IPS DF 6.9 (cell line): Measurements from ENCODE around the gene SLC46A2.

Source experiments
- DNase-seq: peaks from one replicate; pipeline ENCODE4 v3.0.0-alpha.2; 2013; ENCODE audit warnings: low read depth, low spot score
- H3K27ac ChIP-seq: one replicate; pipeline ENCODE4 v1.5.1; 2013; ENCODE audit warnings: low read length, control low read depth
- H3K27me3 ChIP-seq: 2 replicates; pipeline ENCODE4 v1.6.1; 2013; ENCODE audit warnings: mild to moderate bottlenecking, low read length; ENCODE audit not compliant: control insufficient read depth, insufficient read depth
- H3K36me3 ChIP-seq: 2 replicates; pipeline ENCODE4 v1.6.1; 2013; ENCODE audit warnings: low read length; ENCODE audit not compliant: control insufficient read depth, insufficient read depth
- H3K4me1 ChIP-seq: 2 replicates; pipeline ENCODE4 v1.6.1; 2013; ENCODE audit warnings: low read length; ENCODE audit not compliant: control insufficient read depth, insufficient read depth
- H3K4me3 ChIP-seq: 2 replicates; pipeline ENCODE4 v1.5.1; 2013; ENCODE audit warnings: mild to moderate bottlenecking, low read length
- H3K9me3 ChIP-seq: 2 replicates; pipeline ENCODE4 v1.6.1; 2013; ENCODE audit warnings: low read length, inconsistent platforms; ENCODE audit not compliant: control insufficient read depth, insufficient read depth
- WGBS: extraction: QIAGEN DNeasy Blood & Tissue Kit; methylation state at CpG from one replicate; pipeline ENCODE4 v1.1.7; 2013; ENCODE audit warnings: mixed read lengths, missing lambda C conversion rate; ENCODE audit not compliant: insufficient read length, insufficient coverage; 5-methylcytosine and 5-hydroxymethylcytosine counted together

The SLC46A2 gene

GRCh38 chr9:112860451-112860850 is 30.2 kb downstream of the SLC46A2 start:
- Histone ChIP-seq H3K4me3 (no peak overlapping the region), H3K27me3 (no peaks in the 10 kb centered on the region), H3K4me1 (no peaks in the 10 kb centered on the region; the same call in 1 of the 2 replicates), H3K9me3 (no peaks in the 10 kb centered on the region), H3K27ac (no peak overlapping the region), H3K36me3 (0 out of 2 replicates have a peak, but pooled peaks cover 4% of the 10 kb centered on the region)
- DNase-seq, result no peak
- WGBS, result no CpG with 5 or more reads among the region's 1 CpG

DNA sequence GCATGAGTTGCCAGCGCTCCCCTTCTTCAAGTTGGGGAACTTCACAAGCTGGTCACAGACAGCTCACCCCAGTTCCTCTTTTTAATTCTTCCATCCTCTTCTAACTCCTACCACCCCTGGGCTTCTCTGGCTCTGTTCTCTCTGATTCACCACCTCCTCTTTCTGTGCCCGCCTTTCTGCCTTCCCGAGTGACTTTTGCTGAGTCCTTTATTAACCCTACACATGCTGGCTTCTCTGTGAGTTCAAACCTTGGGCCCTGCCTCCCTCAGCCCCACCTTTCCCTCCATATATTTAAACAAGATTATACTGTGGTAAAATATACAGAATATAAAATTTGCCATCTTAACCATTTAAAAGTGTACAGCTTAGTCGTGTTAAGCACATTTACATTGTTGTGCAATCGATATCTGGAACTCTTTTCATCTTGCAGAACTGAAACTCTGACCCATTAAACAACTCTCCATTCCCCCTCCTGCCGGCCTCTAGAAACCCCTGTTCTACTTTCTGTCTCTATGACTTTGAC is 32.0 kb downstream of the SLC46A2 start:
- Histone ChIP-seq H3K4me1 (no peaks in the 10 kb centered on the region; the same call in 1 of the 2 replicates), H3K36me3 (no peaks in the 10 kb centered on the region), H3K27me3 (no peaks in the 10 kb centered on the region), H3K27ac (no peak overlapping the region), H3K4me3 (no peak overlapping the region), H3K9me3 (no peaks in the 10 kb centered on the region)
- DNase-seq, result no peak
- WGBS, result no CpG with 5 or more reads among the region's 6 CpGs

GRCh38 chr9:112858005-112858404 is 32.7 kb downstream of the SLC46A2 start:
- H3K36me3 ChIP-seq, result no peaks in the 10 kb centered on the region
- H3K9me3 ChIP-seq, result no peaks in the 10 kb centered on the region
- WGBS, result no CpG with 5 or more reads among the region's 6 CpGs
- no peaks in the 10 kb centered on the region for H3K27me3 ChIP-seq
- H3K4me3 ChIP-seq, result no peak overlapping the region
- H3K27ac ChIP-seq, result no peak overlapping the region
- DNase-seq, result no peak
- H3K4me1 ChIP-seq, result no peaks in the 10 kb centered on the region; the same call in 1 of the 2 replicates

- Histone ChIP-seq H3K36me3 (no peaks in the 10 kb centered on the region), H3K4me3 (no peak overlapping the region), H3K4me1 (no peaks in the 10 kb centered on the region; the same call in 1 of the 2 replicates), H3K27me3 (no peaks in the 10 kb centered on the region), H3K27ac (no peak overlapping the region), H3K9me3 (no peaks in the 10 kb centered on the region)
- no CpG with 5 or more reads among the region's 14 CpGs for WGBS
- no peak for DNase-seq
Observed at GRCh38 chr9:112856843-112857242, 33.8 kb downstream of the SLC46A2 start.

DNA sequence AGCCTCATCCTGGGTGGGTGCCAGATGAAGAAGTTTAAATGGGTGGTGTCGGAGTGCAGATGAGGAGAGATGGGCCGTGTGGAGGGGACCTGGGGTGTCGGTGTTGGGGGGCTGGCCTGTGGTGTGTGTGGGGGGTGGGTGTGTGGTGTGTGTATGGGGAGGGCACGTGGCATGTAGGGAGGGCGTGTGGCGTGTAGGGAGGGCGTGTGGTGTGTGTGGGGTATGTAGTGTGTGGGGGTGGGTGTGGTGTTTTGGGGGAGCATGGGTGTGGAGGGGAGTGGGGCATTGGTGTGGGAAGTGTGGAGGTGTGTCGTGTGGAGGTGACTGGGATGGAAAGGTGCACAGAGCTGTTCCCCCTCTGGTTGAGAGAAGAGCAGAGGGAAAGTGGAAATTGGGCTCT is 34.5 kb downstream of the SLC46A2 start:
- DNase-seq, result no peak
- no peak overlapping the region for H3K27ac ChIP-seq
- H3K27me3 ChIP-seq, result no peaks in the 10 kb centered on the region
- no peak overlapping the region for H3K4me3 ChIP-seq
- 100% methylated on average over 5 of the region's 8 CpGs for WGBS
- no peaks in the 10 kb centered on the region for H3K9me3 ChIP-seq
- H3K36me3 ChIP-seq, result no peaks in the 10 kb centered on the region
- no peaks in the 10 kb centered on the region; the same call in 1 of the 2 replicates for H3K4me1 ChIP-seq

GRCh38 chr9:112854657-112855056 is 36.0 kb downstream of the SLC46A2 start:
- Histone ChIP-seq H3K4me3 (no peak overlapping the region), H3K4me1 (no peaks in the 10 kb centered on the region; the same call in 1 of the 2 replicates), H3K27ac (no peak overlapping the region), H3K36me3 (no peaks in the 10 kb centered on the region), H3K27me3 (no peaks in the 10 kb centered on the region), H3K9me3 (no peaks in the 10 kb centered on the region)
- DNase-seq, result no peak
- no CpG with 5 or more reads among the region's 10 CpGs for WGBS

DNA sequence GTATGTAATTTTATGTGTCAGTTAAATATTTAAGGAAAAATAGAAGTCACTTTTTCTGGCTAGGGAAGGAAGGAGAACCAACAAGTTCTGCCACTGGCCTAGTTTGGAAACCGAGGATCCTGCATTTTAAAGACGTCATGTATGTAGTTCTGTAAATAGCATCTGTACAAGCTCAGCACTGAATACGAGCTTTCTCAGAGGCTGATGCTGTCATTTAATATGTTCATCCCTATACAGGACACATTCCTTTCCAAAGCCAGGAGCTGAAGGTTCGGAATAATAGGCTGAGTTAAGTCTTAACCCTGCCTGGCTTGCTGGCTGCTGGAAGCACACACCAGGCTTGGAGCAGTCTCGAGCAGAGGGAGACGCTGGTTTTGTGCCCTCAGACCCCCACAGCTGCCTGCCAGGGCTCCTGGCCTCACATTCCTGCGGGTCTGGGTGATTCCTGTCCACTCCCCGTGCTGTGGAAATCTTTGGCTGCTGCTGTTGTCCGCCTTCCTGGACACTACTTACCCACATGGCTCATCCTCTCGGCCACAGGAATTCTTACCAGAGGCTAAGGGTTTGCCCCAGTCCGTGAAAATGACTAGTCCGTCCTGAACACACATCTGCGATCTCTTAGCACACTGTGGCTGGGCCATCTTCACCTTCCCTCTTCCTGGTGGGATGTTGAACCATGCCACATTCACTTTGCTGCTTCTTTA is 36.6 kb downstream of the SLC46A2 start:
- Histone ChIP-seq H3K36me3 (no peaks in the 10 kb centered on the region), H3K27me3 (no peaks in the 10 kb centered on the region), H3K4me3 (no peak overlapping the region), H3K9me3 (no peaks in the 10 kb centered on the region), H3K4me1 (no peaks in the 10 kb centered on the region; the same call in 1 of the 2 replicates), H3K27ac (no peak overlapping the region)
- DNase-seq, result no peak
- no CpG with 5 or more reads among the region's 13 CpGs for WGBS

DNA sequence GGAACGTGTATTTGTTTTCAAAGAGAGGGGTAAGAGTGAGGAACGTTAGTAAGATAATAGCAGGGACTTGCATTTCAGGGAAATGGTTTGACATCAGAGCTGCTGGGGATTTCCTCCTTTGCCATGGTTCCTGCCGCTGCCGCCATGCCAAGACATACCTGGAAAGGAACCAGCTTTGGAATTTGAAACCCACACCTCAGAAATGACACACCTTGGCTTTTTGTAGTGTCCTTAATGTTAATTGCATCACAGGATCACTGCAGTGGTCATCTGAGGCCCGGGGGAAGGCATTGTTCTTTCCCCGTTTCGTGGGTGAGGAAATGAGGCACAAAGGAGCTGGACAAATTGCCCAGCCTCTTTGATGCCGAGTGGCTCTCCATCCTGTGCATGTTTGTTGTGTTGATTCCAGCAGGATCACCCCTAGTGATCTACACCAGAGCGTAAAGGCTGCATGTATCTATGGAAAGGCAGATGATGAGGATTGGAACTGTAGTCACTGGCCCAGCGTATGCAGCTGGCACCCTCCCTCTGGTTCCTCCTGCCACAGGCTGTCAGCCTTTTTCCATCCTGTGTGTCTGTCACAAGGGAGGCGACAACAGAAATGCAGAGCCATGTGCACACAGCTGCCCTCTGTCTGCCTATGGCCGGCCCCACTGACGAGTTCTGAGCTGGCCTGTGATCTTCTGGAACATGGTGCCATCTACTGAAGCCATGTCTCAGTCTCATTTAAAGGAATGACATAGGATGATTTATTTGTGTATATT is 37.8 kb downstream of the SLC46A2 start:
- H3K9me3 ChIP-seq, result no peaks in the 10 kb centered on the region
- H3K36me3 ChIP-seq, result no peaks in the 10 kb centered on the region

GRCh38 chr9:112850840-112851239 is 39.8 kb downstream of the SLC46A2 start:
- WGBS, result no CpG with 5 or more reads among the region's 6 CpGs
- DNase-seq, result no peak
- Histone ChIP-seq H3K27ac (no peak overlapping the region), H3K36me3 (no peaks in the 10 kb centered on the region), H3K27me3 (no peaks in the 10 kb centered on the region), H3K4me1 (peaks cover 7% of the 10 kb centered on the region), H3K9me3 (no peaks in the 10 kb centered on the region), H3K4me3 (no peak overlapping the region)

More for the DNA sequence above, 37.8 kb downstream of the SLC46A2 start:
- Histone ChIP-seq H3K27ac (no peak overlapping the region), H3K27me3 (no peaks in the 10 kb centered on the region), H3K4me3 (no peak overlapping the region), H3K4me1 (peaks cover 4% of the 10 kb centered on the region)
- DNase-seq, result no peak
- no CpG with 5 or more reads among the region's 13 CpGs for WGBS

DNA sequence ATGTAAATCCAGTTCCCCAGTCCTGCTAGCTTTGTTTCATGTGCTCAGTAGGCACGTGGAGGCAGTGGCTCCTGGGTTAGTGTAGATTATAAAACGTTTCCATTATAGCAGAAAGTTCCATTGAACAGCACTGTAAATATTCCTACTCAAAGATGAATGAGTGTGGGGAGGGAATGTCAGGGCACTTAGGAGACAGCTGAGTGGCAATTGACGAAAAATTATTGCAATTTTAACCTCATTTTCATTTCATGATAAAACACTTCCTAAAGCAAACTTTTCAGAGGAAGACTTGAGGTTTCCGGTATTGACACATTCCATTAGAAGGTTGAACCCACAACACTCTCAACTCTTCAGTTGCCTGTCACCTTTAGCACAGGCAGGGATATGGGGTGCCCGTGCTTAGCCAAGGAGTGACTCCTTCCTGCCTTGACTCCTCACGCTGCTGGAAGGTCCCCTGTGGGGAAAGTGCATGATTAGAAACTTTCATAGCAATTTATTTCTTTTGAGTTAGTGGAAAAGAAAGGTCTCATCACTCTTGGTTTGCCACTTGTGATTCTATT is 41.2 kb downstream of the SLC46A2 start:
- Histone ChIP-seq H3K4me3 (no peak overlapping the region), H3K36me3 (no peaks in the 10 kb centered on the region), H3K4me1 (peaks cover 7% of the 10 kb centered on the region), H3K9me3 (no peaks in the 10 kb centered on the region), H3K27ac (no peak overlapping the region), H3K27me3 (no peaks in the 10 kb centered on the region)
- DNase-seq, result no peak
- WGBS, result no CpG with 5 or more reads among the region's 6 CpGs
